Hypothalamus (tissue), 51 donors: ENCODE results near the gene SLC30A5.
"Not testable (repeated sequence)": the region's sequence is repeated elsewhere in the genome, so short reads cannot be mapped to it uniquely, and the experiment has no call there.

Source experiments
- DNase-seq, 51 donors: peaks; one replicate each; lab custom pipeline; 2025; lab: John Stamatoyannopoulos, UW

SLC30A5 gene

GRCh38 chr5:69103521-69103920, 9.7 kb downstream of the SLC30A5 start:
- no peak for DNase-seq

DNA sequence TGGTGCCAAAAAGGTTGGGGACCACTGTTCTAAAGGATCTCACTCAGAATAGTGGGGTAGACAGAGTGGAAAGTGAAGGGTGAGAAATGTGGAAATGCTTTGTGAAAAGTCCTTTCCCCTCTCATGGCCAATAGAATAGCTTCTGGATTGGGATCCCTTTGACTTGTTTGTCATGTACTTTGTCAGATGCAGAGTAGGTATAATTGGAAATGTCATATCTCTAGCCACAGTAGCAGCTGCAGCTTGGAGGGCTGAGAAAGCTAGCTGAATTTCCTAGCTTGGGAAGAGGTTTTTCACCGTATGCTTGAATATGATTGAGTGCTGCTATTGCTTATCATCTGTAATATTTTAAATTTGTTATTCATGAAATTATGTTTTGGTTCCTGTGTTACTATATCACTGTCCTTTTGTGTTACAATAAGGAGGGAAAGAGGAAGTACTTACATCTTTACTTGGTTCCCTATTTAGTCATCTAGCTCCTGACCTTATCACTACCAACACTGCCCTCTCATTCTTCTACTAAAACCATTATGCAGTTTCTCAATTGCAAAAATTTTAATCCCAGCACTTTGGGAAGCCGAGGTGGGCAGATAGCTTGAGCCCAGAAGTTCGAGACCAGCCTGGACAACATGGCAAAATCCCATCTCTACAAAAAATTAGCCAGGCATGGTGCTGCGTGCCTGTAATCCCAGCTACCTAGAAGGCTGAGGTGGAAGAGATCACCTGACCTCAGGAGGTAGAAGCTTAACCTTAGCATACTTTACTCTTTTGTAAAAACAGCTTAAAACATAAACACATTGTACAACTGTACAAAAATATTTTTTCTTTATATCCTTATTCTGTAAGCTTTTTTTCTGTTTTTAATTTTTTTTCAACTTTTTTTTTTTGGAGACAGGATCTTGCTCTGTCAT, 12.4 kb downstream of the SLC30A5 start:
- DNase-seq, result no peak

DNA sequence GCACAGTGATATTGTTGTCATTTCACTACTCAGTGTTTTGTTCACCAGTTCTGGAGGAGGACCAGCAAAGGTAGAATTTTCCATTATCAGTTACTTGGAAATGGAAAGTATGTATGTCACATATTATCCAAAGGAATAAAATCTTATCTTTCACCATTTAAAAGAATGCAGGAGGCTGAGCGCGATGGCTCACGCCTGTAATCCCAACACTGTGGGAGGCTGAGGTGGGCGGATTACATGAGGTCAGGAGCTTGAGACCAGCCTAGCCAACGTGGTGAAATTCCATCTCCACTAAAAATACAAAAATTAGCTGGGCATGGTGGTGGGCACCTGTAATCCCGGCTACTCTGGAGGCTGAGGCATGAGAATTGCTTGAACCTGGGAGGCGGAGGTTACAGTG, 14.6 kb downstream of the SLC30A5 start:
- not testable (repeated sequence) for DNase-seq

DNA sequence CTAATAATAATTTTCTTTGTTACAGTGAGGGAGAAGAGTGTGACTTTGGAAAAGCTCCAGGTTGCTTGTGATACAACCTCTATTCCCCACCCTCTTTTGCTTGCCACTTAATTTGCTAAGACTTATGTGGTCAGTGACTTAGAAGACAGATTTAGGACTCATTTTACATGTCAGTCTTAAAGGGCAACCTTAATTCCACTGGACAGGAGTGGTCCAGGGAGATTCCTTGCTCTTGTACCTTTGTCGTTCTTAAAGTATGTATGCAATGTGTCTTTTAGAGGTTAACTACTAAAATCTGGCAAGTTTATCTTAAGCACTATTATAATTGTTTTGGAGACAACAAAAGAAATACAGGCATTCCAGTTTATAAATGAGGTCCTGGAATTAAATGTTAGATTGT, 20.0 kb downstream of the SLC30A5 start:
- no peak for DNase-seq

DNA sequence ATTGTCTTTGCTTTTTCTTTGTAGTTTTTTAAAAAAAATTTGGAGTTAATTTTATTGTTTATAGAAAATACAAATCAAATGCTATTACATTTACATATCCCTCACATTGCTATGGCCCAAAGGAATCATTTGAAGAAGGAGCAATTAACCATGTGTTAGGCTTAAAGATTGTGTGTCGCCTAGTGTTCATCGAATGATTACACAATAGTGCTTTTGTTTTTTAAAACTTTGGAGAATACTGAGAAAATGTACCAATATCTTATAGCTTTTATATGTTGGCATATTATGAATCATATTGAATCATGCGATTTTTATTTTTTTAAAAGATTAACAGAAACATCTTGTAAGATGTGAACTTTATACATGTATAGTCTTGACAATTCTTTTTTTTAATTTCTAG, 21.7 kb downstream of the SLC30A5 start:
- DNase-seq, result no peak

- no peak for DNase-seq
Measured at GRCh38 chr5:69129413-69129812, 35.6 kb downstream of the SLC30A5 start.

GRCh38 chr5:69130241-69130640, 36.4 kb downstream of the SLC30A5 start:
- DNase-seq, result no peak

DNA sequence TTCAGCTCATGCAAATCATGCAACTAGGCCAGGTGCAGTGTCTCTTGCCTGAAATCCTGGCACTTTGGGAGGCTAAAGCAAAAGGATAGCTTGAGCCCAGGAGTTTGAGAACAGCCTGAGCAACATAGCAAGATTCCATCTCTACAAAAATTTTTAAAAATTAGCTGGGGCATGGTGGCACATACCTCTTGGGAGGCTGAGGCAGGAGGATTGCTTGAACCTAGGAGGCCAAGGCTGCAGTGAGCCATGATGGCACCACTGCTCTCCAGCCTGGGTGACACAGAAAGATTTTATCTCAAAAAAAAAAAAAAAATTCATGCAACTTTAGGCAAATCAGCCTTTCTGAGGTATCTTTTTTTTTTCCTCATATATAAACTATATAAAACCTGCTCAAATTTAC, 37.5 kb downstream of the SLC30A5 start:
- DNase-seq, result no peak

DNA sequence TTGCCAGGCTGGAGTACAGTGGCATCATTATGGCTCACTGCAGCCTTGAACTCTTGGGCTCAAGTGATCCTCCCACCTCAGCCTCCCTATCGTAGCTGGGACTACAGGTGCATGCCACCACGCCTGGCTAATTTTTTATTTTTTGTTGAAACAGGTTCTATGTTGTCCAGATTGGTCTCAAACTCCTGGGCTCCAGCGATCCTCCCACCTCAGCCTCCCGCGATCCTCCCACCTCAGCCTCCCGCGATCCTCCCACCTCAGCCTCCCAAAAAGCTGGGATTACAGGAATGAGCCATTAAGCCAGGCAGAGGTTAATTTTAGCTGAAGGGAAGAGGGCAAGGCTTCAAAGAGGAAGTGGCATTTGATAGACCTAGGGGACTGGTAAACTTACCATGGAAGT, 40.3 kb downstream of the SLC30A5 start:
- no peak for DNase-seq

- no peak for DNase-seq
Measured at GRCh38 chr5:69136293-69136692, 42.5 kb downstream of the SLC30A5 start.

DNA sequence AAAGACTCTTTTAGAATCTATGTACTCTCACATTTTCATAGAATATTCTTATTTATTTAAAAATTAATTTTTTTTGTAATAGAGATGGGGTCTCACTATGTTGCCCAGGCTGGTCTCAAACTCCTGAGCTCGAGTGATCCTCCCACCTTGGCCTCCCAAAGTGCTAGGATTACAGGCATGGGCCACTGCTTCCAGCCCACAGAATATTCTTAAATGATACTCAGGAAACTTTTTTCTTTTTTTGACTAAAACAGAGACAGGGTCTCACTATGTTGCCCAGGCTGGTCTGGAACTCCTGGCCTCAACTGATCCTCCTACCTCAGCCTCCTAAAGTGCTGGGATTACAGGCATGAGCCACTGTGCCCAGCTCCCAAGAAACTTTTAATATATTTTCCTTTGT, 43.4 kb downstream of the SLC30A5 start:
- DNase-seq, result not testable (repeated sequence)

GRCh38 chr5:69137807-69138206, 44.0 kb downstream of the SLC30A5 start:
- no peak for DNase-seq

DNA sequence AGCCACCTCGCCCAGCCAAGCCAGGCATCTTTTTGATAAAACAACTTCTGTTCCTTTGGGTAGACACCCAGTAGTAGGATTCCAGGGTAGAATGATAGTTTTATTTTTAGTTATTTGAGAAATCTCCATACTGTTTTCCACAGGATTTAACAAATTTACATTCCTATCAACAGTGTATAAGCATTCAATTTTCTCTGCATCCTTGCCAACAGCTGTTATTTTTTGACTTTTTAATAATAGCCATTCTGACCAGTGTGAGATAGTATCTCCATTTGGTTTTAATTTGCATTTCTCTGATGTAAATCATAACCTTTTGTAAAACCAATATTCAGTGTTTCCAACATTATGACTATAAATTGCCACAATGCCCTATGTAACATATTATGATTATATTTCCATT, 45.0 kb downstream of the SLC30A5 start:
- no peak for DNase-seq

GRCh38 chr5:69140239-69140638, 46.4 kb downstream of the SLC30A5 start:
- DNase-seq, result not testable (repeated sequence)

DNA sequence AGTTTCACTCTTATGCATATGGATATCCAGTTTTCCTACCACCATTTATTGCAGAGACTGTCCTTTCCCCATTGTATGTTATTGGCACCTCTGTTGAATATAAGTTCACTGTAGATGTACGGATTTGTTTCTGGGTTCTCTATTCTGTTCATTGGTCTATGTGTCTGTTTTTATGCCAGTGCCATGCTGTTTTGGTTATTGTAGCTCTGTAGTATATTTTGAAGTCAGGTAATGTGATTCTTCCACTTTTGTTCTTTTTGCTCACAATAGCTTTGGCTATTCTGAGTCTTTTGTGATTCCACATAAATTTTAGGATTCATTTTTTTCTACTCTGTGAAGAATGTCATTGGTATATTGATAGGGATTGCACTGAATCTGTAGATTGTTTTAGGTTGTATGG, 47.0 kb downstream of the SLC30A5 start:
- no peak for DNase-seq

DNA sequence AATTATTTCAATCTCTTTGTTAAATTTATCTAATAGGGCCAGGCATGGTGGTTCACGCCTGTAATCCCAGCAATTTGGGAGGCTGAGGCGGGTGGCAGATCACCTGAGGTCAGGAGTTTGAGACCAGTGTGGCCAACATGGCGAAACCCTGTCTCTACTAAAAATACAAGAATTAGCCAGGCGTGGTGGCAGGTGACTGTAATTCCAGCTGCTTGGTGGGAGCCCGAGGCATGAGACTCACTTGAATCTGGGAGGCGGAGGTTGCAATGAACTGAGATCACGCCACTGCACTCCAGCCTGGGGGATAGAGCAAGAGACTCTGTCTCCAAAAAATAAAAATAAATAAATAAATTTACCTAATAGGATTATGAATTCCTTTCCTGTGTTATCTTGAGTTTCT, 54.8 kb downstream of the SLC30A5 start:
- DNase-seq, result not testable (repeated sequence)

GRCh38 chr5:69148981-69149675, 55.3 kb downstream of the SLC30A5 start:
- DNase-seq, result no peak

GRCh38 chr5:69149676-69150010, 55.8 kb downstream of the SLC30A5 start:
- DNase-seq, result no peak

GRCh38 chr5:69152731-69153130, 58.9 kb downstream of the SLC30A5 start:
- no peak for DNase-seq

DNA sequence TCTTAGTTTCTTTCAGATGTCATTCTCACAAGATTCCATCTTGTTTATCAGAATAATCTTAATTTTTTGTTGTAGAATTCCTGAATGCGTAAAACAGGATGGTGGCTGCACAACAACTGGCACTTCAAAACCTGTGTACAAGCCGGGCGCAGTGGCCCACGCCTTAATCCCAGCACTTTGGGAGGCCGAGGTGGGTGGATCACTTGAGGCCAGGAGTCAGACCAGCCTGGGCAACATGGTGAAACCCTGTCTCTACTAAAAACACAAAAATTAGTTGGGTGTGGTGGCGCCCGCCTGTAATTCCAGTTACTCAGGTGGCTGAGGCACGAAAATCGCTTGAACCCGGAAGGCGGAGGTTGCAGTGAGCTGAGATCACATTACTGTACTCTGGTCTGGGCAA, 62.6 kb downstream of the SLC30A5 start:
- DNase-seq, result no peak

GRCh38 chr5:69158039-69158438, 64.2 kb downstream of the SLC30A5 start:
- DNase-seq, result no peak

GRCh38 chr5:69160651-69161050, 66.8 kb downstream of the SLC30A5 start:
- DNase-seq, result no peak
